ENCODE measurements around the gene MTOR. TPM values are rescaled to one million over a fixed set of nuclear protein-coding genes. Genes with fewer than 3 reads are reported as not detected.
"Not testable (repeated sequence)": the region's sequence is repeated elsewhere in the genome, so short reads cannot be mapped to it uniquely, and the experiment has no call there.

Gene MTOR
- total RNA-seq, 1 donor from 2014 or later = 36.1 TPM

DNA sequence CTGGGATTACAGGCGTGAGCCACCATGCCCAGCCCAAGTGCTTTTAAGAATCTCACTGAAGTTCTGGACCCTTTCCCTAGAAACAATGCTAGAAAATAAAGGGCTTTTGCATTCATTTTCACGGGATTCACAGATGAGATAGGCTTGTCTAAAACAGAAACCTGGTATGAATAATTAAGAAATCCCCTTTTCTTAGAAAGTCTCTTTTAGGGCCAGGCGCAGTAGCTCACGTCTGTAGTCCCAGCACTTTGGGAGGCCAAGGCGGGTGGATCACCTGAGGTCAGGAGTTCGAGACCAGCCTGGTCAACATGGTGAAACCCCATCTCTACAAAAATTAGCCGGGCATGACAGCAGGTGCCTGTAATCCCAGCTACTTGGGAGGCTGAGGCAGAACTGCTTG is 189.0 kb downstream of the MTOR start:
- intact Hi-C loops (cut with DNase I) = not testable (repeated sequence)

DNA sequence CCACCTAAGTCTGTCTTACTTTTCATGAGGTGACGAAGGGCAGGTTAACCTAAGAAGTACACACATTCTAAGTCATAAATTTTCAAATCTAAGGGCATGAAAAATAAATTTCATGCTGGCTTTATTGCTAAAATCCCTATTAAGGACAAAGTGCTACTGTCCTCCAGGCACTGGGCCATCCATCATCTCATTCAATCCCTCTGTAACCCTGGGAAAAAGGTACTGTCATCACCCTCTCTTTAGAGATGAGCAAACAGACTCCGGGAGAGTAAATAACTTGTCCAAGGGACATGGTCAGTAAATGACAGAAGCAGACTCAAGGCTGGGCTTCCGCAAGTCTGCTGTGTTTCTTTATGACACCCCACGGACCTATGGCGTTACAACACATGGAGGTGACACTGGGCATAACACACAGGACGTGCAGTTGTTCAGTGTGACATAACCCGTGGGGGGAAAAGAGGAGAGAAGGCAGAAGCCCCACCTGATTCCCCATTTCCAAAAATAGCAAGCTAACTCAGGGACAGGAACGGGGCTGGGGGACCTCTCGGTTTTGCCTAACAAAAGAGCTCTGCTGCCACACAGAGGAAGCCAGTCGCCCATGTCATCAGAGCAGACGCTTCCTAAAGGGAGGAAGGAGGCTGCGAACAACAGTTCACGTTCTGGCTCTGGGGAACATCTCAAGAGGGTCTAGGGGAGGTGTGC is 190.0 kb downstream of the MTOR start:
- intact Hi-C loops (cut with DNase I) = no loop called here
- no peak for DNase-seq (ENCODE audit: low spot score)

More for the DNA sequence above, 189.0 kb downstream of the MTOR start:
- DNase-seq (ENCODE audit: low spot score) = not testable (repeated sequence)

DNA sequence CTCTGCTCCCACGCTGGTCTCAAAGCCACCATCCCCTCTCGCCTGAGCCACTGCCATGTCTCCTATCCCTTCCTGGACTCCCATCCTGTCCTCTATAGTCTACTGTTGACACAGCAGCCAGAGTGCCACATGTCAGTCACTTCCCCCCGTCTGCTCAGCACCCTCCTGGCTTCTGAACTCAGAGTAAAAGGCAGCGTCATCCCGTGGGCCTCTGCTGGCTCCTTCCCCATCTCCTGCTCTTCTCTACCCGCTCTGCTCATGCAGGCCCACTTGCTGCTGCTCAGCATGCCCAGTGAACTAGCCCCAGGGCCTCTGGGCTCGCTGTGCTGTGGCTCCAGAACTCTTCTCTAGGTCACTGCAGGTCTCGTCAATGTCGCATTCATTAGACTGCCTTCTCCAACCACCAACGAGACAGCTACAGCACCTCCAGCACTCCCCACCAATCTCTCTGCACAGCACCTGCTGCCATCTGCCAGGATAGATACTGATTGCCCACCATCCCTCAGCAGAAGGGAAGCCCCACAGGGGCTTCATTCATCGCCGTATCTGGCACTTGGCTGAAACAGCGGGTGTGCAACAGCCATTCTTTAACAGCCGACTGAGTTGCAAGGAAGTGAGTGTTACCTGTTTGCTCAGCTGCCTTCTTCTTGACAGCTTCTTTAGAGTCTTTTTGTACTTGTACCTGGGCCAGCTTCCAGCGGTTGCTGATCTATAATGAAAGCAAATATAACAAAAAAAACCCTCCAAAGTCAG is 190.7 kb downstream of the MTOR start:
- intact Hi-C loops (cut with DNase I) = no loop called here
- DNase-seq (ENCODE audit: low spot score) = no peak

DNA sequence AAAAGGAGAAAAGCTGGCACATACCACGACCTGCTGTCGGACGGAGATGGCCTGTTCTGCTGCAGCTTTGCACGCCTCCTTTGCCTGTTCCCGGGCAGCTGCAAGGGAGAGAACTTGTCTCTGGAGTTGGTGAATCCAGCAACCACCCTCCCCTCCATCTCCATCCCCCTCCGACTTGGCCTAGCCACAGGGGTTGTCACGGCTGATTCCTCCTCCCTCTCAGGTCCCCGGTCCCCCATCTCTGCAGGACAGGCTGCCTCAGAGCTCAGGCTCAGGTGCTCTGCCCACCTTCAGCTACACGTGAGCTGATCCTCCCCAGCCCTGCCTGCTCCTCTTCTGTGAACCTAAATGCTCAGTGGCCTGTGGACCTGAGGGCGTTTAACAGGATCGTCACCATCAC is 191.5 kb downstream of the MTOR start:
- no peak for DNase-seq (ENCODE audit: low spot score)
- intact Hi-C loops (cut with DNase I) = no loop called here

DNA sequence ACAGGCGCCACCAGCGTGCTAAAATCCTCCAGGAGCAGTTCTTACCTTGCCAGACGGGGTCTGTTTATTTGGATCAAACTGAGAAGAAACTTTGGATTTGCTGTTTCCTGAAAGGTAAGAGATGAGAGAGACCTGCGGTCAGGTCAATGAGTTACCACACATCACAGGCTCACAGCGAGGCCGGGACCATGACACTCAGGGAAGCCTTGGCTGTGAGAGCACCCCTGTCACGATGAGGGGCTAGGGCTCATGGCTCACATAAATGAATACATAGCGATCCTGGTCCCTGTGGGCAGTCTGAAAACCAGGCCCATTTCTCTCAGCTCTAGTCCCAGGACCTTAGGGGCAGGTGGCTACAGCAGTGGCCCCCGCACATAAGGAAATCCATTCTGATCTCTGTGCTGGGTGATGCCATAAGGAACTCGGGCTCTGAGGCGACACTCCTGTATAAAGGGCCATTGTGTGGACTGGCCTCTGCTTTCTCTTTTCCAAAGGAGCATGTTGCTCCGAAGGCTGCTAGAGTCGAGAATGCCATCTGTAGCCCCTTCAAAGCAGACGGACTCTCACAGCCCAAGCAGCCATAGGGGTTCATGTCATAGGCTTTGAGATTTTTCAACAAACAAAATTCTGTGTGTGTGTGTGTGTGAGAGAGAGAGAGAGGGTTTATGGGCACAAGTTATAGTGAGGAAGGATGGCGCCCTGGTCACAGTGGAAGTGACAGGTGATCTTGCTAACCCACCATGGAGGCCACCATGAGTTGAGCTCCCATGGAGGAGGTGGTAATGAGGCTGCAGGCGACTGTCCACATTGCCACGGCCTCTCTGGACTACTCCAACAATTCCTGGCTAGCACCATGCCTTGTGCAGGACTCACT is 193.5 kb downstream of the MTOR start:
- intact Hi-C loops (cut with DNase I) = no loop called here
- DNase-seq (ENCODE audit: low spot score) = no peak

DNA sequence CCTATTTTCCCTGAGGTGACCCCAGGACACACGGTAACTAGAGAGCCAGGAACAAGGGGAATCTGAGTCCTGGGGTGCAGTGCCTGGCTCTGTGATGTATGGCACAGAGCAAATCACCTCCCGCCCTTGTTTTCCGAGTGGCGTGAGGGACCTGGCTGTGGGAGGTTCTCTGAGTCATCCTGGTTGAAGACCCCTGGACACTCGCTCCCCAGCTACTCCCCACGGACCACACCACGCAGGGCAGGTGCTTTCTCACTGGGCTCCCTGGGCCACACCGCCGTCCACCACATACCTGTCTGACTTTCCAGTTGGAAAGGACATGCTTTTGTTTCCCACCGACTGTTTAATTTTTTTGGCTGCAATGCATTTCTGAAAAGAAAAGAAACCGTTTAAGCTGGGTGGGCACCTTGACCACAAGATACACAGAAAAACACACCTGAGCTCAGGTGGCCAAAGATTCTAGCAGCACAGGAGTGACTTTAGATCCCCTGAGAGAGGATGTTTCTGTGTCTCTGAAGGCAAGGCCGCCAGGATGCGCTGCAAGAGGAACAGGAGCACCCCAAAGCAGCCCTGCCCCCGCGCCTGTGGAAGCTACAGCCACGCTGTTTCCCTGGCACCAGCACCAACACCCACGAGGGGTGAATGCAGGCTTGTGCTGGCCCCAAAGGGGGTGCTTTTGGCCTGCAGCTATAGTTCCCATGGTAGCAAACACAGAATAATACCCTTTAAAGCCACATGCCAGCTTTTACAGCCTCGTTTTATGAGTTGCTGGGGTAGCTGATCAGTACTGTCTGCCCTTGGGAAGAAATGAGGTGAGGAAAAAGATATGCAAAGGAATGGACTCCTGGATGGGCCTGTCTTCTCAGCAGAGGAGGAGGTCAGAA is 194.4 kb downstream of the MTOR start:
- intact Hi-C loops (cut with DNase I) = no loop called here
- DNase-seq (ENCODE audit: low spot score) = no peak

DNA sequence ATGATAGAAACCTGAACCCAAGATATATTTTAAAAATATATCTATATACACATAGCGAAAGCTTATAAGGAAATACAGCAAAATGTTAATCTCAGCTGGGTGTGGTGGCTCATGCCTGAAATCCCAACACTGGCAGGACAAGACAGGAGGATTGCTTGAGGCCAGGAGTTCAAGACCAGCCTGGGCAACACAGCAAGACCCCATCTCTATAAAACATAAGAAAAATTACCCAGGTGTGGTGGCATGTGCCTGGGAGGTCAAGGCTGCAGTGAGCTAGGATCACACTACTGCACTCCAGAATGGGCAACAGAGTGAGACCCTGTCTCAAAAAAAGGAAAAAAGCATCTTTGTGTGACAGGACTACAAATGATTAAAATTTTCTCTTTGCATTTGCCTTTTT is 196.6 kb downstream of the MTOR start:
- intact Hi-C loops (cut with DNase I) = no loop called here
- no peak for DNase-seq (ENCODE audit: low spot score)

DNA sequence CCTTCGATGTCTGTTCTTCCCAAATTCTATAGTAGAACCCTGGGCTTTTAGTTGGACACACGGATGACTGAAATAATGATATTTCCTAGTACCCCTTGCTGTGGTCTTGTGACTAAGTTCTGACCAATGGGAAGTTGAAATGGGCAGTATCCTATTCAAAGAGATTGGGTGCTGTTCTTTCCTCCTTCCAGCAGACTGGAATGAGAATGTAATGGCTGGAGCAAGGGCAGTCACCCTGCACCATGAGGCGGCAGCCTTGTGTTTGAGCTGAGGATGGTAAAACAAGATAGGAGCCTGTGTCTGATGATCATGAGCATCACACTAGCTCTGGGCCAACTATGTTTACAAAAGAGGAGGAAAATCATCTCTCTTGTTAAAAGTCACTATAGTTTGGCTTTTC is 197.4 kb downstream of the MTOR start:
- DNase-seq (ENCODE audit: low spot score) = no peak
- intact Hi-C loops (cut with DNase I) = no loop called here

DNA sequence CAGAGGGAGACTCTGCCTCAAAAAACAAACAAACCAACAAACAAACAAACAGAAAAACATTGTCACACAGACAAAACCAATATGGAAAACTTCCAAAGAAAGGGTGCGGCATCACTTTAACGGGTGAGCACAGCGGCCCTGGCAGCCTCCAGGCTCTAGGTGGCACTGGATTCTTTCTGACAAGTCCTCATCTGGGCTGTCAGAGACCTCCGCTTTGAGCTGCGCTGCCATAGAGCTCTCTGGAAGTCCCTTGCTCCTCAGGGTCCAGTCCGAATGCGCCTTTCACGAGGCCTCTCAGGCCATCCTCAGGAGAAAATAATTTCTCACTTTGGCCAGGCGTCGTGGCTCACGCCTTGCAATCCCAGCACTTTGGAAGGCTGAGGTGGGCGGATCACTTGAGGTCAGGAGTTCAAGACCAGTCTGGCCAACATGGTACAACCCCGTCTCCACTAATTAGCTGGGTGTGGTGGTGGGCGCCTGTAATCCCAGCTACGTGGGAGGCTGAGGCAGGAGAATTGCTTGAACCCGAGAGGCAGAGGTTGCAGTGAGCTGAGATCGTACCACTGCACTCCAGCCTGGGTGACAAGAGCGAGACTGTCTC is 198.3 kb downstream of the MTOR start:
- DNase-seq (ENCODE audit: low spot score); intact Hi-C loops (cut with DNase I): not testable (repeated sequence)

DNA sequence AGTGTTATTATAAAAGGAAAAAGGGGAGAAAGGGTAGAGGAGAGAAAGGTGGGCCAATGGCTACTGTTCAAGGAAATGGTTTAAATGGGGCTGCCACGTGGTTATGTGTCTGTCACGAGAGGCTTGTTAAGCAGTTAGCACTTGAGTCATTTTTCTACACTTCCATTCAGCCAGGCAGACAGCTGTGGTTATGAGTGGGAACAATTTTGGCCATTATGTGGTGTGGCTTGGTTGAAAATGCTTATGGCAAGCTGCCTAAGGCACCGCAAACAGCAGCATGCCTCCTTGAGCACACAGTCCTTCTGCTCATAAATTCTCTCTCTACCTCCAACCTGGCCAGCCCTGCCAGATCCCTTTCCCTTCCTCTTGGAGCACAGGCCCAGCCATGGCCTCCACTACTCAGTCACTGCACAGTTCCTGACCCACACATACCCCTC is 199.4 kb downstream of the MTOR start:
- intact Hi-C loops (cut with DNase I) = no loop called here
- no peak for DNase-seq (ENCODE audit: low spot score)

DNA sequence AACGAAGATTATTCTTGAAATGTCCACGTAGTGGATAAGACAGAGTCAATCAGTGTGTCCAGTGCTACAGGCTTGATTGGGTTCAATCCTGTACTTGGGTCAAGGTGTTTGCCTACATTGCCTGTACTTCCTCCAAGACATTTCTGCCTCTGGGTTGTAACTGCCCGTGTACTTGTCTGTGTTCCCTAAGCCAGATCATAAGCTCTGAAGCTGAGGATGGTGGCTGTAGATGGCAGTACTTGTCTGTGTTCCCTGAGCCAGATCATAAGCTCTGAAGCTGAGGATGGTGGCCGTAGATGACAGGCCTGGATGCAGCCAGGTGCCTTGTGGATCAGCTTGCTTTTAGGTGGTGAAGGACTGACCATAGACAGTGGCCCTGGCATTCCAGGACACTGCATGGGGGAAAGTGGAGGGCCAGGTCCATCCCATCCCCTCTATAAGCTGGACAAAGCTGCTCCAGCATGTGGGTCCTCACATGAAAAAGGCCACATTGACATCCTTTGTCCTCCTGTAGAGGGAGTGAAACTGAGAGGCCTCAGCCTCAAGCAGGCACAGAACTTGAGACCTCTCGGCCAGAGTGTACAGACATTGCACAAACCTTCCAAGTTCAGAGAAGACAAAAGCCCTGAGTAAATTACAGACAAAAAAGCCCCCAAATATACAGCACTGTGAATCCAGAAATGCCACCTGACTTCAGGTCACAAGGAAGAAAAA is 200.5 kb downstream of the MTOR start:
- no peak for DNase-seq (ENCODE audit: low spot score)
- intact Hi-C loops (cut with DNase I) = no loop called here

DNA sequence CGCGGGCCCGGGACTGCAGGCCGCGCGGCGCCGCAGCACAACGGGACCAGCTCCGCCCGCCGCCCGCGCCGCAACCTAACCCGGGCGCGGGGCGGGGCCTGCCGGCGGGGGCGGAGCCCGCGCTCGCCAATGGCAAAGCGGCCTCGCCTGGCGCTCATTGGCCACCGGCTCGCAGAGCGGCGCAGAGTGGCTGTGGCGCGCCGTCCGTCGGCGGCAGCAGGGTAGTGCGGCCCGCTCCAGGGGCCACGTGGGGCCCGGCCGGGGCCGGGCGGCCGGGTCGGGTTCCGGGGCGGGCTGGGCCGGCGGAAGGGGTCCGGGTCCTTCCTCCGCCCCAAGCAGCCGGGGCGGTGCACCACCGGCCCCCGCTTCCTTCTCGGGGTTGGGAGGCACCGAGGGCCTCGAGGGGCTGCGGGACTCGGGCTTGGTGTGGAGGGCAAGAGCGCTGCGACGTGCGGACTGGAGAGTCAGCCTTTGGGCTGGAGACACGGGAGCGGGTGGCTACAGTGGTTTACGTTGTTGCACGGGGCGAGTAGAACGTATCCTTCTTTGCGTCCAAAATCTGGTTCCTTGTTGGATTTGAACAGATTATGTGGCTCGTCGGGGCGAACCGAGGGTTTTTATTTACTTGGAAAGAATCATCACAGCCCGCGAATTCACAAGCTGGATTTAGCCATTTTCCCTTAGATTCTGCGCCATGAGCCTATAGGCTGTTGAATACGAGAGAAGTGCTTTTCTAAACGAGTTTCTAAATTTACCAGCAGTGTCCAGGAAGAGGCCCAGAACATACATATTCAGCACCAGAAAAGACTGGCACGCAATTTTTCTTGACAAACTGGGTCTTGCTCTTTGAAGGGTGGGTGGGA is 202.2 kb downstream of the MTOR start, which contains the start of gene SRM:
Gene SRM, minus strand, starts transcription at position 51 of the 863 bp plus-strand sequence. CDS start 75 bp downstream, outside the sequence.
- intact Hi-C loops (cut with DNase I) = loop anchor here (1.0 to 10.0 kb wide), 2 partner anchors 40 to 665 kb away; no protein-coding TSS in a partner anchor
- DNase-seq (ENCODE audit: low spot score) = peak; percentile 95

DNA sequence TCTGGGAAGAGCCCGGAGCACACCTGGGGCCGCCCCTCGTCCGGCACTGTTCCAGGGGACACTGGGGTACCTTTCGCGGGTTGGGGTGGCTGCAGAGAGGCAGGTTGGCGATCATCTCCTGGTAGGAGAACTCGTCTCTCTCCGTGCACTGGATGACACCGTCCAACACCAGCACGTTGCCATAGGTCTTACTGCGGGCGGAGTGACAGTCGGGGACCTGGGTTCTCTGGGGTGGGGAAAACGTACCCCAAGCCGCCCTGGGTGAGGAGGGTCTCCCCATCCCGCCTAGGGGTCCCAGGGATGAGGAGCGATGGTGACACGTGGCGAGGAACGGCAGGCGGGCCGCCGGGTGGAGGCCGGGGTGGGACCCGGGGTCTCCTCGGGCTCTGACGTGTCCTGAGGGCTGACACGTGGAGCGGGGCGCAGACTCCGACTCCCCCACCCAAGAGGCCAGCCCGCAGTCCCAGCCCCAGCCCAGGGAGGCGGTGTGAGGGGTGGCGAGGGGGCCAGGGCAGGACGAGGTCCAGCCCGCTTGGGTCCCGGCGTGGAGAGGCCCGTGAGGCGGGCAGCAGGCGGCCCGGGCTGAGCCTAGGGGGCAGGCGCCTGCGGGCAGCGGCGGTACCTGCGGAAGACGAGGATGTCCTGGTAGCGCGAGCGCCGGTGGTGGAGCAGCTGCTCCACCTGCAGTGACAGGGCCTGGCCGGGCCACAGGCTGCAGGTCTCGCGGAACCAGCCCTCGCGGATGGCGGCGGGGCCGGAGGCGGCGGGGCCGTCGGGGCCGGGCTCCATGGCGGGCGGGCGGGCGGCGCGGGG is 203.0 kb downstream of the MTOR start:
- DNase-seq (ENCODE audit: low spot score) = no peak
- intact Hi-C loops (cut with DNase I) = loop anchor here (10.0 kb wide), 1 partner anchor 665 kb away; no protein-coding TSS in a partner anchor

DNA sequence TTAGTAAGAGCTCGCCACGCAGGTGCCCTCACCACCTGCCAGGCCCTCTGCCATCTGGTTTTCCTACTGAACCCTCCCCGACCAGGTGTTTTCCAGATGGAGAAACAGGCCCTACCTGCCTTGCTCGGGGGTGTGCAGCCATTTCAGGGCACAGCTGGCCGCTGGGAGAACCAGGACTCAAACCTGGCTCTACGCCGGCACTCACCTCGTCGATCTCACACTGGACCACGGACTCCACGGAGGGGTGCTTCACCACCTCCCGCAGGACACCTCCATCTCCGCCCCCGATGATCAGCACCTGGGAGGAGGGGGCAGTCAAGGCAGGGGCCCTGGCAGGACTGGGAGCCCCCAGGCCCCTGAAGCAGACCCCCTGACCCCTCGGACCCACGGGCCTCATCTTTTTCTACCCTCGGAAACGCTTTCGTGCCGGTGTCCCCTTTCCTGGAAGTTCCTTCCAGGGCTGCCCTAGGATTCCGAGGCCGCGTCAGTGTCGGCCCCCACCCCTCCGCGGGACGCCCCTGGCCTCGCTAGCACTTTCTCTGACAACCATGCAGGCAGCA is 203.7 kb downstream of the MTOR start:
- DNase-seq (ENCODE audit: low spot score) = no peak
- intact Hi-C loops (cut with DNase I) = loop anchor here (10.0 kb wide), 1 partner anchor 666 kb away; no protein-coding TSS in a partner anchor

DNA sequence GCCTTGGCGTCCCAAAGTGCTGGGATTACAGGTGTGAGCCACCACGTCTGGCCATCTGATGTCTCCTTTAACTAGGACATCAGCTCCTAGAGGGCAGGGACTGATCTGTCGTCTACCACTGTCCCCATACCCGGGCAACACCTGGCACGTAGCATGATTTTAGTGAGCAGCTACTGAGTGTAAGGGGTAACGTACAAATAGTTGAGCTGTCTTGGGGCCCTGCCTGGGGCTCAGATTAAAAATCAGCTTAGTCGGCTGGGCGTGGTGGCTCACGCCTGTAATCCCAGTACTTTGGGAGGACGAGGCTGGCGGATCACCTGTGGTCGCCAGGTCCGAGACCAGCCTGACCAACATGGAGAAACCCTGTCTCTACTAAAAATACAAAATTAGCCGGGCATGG is 204.3 kb downstream of the MTOR start:
- DNase-seq (ENCODE audit: low spot score) = no peak
- intact Hi-C loops (cut with DNase I) = loop anchor here (10.0 kb wide), 1 partner anchor 667 kb away; no protein-coding TSS in a partner anchor

DNA sequence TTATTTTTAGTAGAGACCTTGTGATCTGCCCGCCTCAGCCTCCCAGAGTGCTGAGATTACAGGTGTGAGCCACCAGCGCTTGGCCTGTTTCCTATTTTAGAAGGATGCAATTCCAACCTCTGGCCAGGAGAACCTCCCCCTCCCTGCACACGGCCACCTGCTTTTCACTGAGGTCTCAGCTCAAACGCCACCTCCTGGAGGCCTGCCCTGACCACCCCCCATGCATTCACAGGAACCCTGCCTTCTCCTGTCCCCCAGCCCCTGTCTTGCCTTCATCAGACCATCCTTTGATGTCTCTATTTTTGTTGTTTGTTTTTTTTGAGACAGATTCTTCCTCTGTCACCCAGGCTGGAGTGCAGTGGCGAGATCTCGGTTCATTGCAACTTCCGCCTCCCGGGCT is 204.9 kb downstream of the MTOR start:
- intact Hi-C loops (cut with DNase I) = loop anchor here (10.0 kb wide), 1 partner anchor 667 kb away; no protein-coding TSS in a partner anchor
- no peak for DNase-seq (ENCODE audit: low spot score)
